Smooth muscle cell of the brain vasculature (primary cell): ENCODE results near the gene MUC6.

Experiments
- DNase-seq: peaks from one replicate; pipeline ENCODE4 v3.0.0-alpha.2; 2012; ENCODE audit warnings: low read depth, low spot score

The MUC6 gene

DNA sequence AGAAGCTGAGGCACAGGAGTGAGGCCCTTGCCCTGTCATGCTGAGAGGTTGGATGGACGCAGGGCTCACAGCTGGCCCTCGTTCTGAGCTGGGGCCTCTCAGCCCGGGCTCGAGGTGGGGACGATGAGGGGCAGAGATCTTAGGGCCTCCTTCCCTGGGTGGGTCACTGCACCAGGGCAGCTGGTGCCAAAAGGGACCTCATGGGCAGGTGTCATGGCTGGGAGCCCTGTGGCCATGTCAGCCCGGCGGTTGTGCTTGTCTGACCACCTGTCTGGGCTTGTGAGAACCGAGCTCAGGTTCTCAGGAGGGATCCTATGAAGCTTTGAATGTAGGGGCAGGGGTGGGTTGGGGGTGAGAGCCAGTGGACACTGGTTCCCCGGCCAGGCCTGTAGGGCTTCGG is 1.8 kb upstream of the MUC6 start:
- no peak for DNase-seq

GRCh38 chr11:1037506-1038055 is 1.1 kb upstream of the MUC6 start:
- no peak for DNase-seq

GRCh38 chr11:1036931-1037330 is 413 bp upstream of the MUC6 start:
- DNase-seq = no peak

- DNase-seq = no peak
Measured at GRCh38 chr11:1035577-1036283, 788 bp downstream of the MUC6 start.

GRCh38 chr11:1034456-1035295 is 1.8 kb downstream of the MUC6 start:
- DNase-seq = no peak

DNA sequence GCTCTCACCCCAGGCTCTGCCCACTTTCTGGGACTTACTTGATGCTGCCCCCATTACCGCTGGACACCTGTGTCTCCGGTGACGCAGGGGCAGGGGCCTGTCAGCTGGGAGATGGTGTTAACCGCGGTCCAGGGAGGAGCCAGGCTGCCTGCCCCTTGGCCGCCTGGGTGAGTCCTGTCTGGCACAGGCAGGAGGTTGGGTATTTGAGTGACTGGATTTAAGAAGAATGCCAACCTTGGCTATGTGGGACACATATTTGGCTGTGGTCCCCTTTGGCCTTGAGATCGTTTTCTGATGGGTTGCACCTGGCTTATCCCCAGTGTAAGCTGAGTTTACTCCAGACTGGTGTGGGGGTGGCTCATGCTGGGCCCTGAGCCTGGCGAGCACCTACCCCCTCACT is 2.5 kb downstream of the MUC6 start:
- DNase-seq = no peak

DNA sequence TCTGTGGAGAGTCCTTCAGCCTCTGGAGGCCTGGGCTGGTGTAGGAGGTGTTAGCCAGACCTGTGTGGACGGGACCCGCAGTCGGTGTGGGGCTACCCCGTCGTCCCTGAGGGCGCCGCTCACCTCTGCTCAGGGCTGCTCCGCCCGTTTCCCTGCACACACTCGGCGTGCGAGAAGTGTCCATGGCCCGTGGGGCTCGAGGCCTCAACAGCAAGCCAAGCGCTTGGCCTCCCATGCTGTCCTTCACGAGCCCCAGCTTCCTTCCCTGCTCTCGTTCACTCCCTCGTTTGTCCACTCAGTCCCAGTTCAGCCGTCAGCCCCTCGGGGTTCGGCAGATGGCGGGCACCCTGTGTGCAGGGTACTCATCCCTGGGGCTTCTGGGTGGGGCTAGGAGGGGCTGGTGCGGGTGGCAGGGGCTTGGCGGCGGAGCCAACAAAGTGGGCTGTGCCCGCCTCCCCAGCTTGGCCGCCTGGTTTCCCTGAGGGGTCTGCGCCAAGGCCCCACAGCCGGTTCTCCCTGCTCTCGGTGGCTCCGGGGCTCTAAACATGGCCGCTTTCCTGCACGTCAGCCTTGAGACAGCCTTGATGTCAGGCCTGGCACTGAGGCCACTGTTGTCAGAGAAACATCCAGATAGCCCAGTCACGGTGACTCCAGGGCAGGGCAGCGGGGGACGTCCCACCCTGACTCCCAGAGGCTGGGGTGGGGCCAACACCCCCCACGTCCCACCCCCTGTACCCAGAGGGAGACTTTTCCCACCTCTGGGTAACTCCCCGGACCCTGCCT is 3.3 kb downstream of the MUC6 start:
- DNase-seq = no peak

DNA sequence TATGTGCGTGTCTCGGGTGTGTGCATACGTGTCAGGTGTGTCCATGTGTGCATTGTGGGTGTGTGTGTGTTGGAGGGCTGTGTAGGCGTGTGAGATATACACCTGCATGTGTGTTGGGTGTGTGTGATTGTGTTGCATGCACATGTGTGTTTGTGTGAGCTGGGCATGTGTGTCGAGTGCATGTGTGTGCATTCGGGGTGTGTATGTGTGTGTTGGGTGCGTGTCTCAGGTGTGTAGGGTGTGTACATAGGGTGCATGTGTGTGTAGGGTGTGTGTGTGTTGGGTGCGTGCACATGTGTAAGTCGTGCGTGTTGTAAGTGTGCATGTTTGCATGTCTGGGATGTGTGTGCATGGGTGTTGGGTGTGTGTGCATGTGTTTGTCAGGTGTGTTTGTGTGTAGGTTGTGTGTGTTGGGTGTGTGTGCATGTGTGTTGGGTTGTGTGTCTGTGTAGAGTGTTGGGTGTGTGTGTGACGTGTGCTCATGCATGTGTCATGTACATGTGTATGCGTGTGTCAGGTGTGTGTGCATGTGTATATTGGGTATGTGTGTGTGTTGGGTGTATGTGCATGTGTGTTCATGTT is 4.1 kb downstream of the MUC6 start:
- DNase-seq = no peak

DNA sequence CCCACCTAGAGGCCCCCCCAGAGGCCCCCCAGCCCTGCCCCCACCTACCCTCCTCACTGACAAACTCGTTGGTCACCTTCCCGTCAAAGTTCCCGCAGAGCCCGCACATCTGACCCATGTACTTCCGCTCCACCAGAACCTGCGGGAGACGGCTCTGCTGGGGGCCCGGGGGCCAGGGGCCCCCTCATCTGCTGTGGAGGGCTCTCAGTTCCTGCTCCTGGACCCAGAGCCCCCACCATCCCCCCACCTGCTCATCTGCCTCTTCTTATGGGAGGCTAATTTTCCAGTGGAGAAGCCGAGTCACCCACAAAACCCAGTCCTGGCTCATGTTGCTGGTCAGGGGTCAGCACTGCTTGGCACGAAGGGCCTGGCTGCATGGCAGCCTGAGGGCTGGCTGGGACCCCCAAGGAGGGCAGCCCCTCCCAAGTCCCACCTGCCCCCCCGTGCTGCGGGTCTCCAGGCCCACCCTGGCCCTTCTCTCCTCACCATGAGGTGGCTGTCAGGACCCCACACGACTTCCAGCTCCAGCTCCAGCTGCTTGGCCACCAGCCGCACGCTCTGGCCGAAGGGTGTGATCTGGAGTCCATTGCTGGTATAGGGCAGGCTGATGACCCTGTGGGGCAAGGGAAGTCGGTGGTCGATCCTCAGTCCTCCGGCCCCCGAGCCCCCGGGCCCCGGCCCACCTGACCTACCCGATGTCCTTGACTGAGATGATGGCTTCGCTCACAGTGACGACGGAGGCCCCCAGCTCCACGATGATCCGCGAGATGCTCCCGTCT is 5.2 kb downstream of the MUC6 start:
- DNase-seq = no peak

- no peak for DNase-seq
Measured at GRCh38 chr11:1030556-1030955, 6.0 kb downstream of the MUC6 start.

- no peak for DNase-seq
Measured at GRCh38 chr11:1030086-1030485, 6.4 kb downstream of the MUC6 start.

DNA sequence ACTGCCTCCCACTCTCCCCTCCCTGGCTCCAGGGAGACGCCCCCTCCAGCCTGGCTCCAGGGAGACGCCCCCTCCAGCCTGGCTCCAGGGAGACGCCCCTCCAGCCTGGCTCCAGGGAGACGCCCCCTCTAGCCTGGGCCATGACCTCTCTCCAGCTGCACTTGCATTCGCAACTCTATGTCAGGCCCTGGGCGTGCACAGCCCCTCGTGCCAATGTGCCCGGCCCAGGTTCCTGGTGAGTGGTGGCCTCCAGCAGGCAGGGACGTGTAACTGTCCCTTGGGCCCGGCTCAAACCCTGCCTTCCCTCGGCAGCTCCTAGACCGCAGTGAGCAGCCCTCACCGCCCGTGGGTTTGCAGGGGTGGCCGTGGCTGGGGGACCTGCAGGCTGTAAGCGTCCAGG is 6.9 kb downstream of the MUC6 start:
- DNase-seq = no peak

DNA sequence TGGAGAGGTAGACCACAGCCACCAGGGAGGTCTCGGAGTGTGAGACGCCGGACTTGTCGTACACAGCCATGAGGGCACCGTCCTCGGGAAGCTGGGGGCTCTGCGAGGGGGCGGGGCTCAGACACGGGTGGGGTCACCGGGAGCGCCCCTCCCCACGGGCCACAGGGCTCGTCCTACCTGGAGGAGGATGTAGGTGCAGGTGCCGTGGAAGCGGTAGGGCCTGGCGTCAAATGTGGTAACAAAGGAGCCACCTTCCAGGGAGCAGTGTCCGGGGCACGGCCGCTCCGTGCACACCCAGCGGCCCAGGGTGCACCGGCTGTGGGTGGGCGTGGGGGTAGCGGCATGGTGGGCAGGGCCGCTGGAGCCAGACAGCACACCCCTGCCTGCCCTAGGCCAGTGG is 7.5 kb downstream of the MUC6 start:
- DNase-seq = no peak

DNA sequence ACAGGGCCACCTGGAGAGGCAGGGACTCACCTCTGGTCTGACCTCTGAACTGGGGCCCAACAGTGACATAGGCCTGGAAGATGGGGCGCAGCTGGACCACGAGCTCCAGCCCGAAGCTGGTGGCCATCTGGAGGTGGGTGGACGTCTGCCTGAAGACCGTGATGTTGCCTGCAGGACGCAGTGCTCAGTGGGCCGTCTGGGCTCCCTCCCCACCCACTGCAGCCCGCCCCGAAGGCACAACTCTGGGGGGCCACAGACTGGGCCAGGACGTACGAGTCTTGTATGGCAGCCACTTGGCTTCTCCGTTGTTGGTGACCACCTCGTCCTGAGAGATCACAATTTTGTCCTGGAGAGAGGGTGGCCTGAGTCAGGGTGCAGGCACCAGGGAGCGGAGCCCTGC is 7.9 kb downstream of the MUC6 start:
- DNase-seq = no peak

DNA sequence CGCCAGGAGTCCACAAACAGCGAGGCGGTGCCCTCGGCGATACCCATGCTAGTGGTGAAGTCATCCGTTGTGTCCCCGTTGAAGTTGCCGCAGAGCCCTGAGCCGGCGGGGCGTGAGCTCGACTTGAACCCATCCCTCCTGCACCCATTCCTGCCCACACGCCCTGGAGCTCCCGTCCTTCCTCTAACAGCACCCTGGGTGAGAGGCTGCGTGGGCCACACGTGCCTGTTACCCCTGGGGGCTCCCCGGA is 8.3 kb downstream of the MUC6 start:
- no peak for DNase-seq

- DNase-seq = no peak
Measured at GRCh38 chr11:1027483-1028290, 8.8 kb downstream of the MUC6 start.

DNA sequence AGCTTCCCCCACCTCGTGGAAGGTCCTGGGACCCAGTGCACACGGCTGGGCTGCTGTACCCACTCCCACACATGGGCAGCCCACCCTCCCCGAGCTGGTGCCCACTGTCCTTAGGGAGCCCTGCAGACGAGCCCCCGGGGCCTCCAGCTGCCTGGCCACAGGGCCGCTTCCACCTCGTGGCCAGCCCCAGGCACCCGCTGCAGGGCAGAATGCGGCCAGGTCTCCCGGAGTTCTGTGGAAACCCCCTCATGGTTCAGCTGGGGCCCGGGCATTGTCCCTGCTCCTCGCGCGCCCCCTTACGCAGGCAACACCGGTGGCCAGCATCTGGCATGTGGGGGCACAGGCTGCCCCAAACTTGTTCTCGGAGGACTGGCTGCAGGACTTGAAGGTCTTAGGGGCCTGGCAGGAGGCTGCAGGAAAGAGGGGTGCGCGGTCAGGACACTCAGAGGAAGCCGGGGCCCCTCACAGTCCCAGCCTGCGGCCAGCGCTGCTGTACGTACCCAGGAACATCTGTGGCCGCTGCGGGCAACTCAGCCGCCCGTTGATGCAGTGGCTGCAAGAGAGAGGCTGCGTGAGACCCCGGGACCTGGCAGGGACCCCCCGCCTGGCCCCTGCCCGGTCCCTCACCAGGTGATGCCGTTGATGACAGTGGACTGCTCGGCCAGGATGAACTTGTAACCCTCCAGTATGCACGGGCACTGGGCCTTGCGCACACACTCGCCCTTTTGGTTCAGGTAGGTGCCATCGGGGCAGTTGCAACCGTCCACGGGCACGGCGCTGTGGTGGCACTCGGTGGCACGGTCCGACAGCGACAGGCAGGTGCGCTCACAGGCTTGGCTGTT is 9.7 kb downstream of the MUC6 start:
- DNase-seq = no peak

- no peak for DNase-seq
Measured at GRCh38 chr11:1026163-1026450, 10.4 kb downstream of the MUC6 start.

GRCh38 chr11:1025410-1026162 is 10.9 kb downstream of the MUC6 start:
- DNase-seq = no peak
